Liver (tissue), 9 donors: Measurements from ENCODE around the gene BBS4. TPM values are rescaled to one million over a fixed set of nuclear protein-coding genes. Genes with fewer than 3 reads are reported as not detected.

Experiments used
- DNase-seq: peaks from one replicate; pipeline ENCODE4 v3.0.0-alpha.2; 2017; ENCODE audit warnings: low spot score
- H3K27ac ChIP-seq, 2 donors: one replicate each; pipeline ENCODE4 v1.7.0; 2013; ENCODE audit warnings: inconsistent platforms in 2 of 2, low read length in 2 of 2, control low read depth in 1 of 2, low read depth in 1 of 2, mild to moderate bottlenecking in 1 of 2
- H3K27me3 ChIP-seq, 4 donors: one replicate each; pipeline versions ENCODE4 v1.6.1 to v1.7.0; 2013; ENCODE audit warnings: low read length in 3 of 4, inconsistent platforms in 1 of 4, mild to moderate bottlenecking in 1 of 4, moderate library complexity in 1 of 4; ENCODE audit not compliant: control insufficient read depth in 4 of 4, insufficient read depth in 4 of 4
- H3K36me3 ChIP-seq, 4 donors: one replicate each; pipeline versions ENCODE4 v1.6.1 to v1.7.0; 2013; ENCODE audit warnings: low read length in 3 of 4, mild to moderate bottlenecking in 3 of 4, low read depth in 1 of 4, moderate library complexity in 1 of 4; ENCODE audit not compliant: control insufficient read depth in 4 of 4, insufficient read depth in 3 of 4
- H3K4me1 ChIP-seq, 4 donors: one replicate each; pipeline versions ENCODE4 v1.6.1 to v1.7.0; 2013; ENCODE audit warnings: low read length in 3 of 4, mild to moderate bottlenecking in 3 of 4, moderate library complexity in 1 of 4; ENCODE audit not compliant: control insufficient read depth in 4 of 4, insufficient read depth in 4 of 4
- H3K4me3 ChIP-seq, 3 donors: one replicate each; pipeline versions ENCODE4 v1.6.1 to v1.7.0; 2013; ENCODE audit warnings: low read length in 3 of 3, control low read depth in 1 of 3, low read depth in 1 of 3, mild to moderate bottlenecking in 1 of 3
- H3K9ac ChIP-seq, 2 donors: one replicate each; pipeline ENCODE4 v1.7.0; 2013; ENCODE audit warnings: low read length in 2 of 2, mild to moderate bottlenecking in 2 of 2, moderate library complexity in 2 of 2, control low read depth in 1 of 2, low read depth in 1 of 2
- H3K9me3 ChIP-seq, 4 donors: one replicate each; pipeline versions ENCODE4 v1.6.1 to v1.7.0; 2013; ENCODE audit warnings: low read length in 3 of 4; ENCODE audit not compliant: control insufficient read depth in 4 of 4
- ATF3 ChIP-seq: IDR thresholded peaks from 2 replicates; pipeline ENCODE4 v1.6.1; 2016; ENCODE audit warnings: antibody characterized with exemption
- EGR1 ChIP-seq, 2 donors: IDR thresholded peaks; 2 replicates each; pipeline ENCODE4 v1.6.1; 2016 to 2018; ENCODE audit warnings: antibody characterized with exemption in 2 of 2, low read depth in 2 of 2
- FOXA2 ChIP-seq: IDR thresholded peaks from 2 replicates; pipeline ENCODE4 v1.6.1; 2016; ENCODE audit warnings: antibody characterized with exemption
- GABPA ChIP-seq, 2 donors: IDR thresholded peaks in 1 of 2; conservative IDR thresholded peaks in 1 of 2; 2 replicates each; pipeline ENCODE4 v1.6.1; 2016; ENCODE audit warnings: antibody characterized with exemption in 2 of 2, mild to moderate bottlenecking in 1 of 2, moderate library complexity in 1 of 2
- HNF4A ChIP-seq, 2 donors: conservative IDR thresholded peaks; 2 replicates each; pipeline ENCODE4 v1.6.1; 2016; ENCODE audit warnings: antibody characterized with exemption in 2 of 2, mild to moderate bottlenecking in 2 of 2
- HNF4G ChIP-seq: IDR thresholded peaks from 2 replicates; pipeline ENCODE4 v1.6.1; 2016; ENCODE audit warnings: antibody characterized with exemption
- JUND ChIP-seq, 2 donors: IDR thresholded peaks; 2 replicates each; pipeline ENCODE4 v1.6.1; 2016; ENCODE audit warnings: antibody characterized with exemption in 2 of 2
- NR2F2 ChIP-seq: IDR thresholded peaks from 2 replicates; pipeline ENCODE4 v1.6.1; 2016; ENCODE audit warnings: antibody characterized with exemption
- RAD21 ChIP-seq, 2 donors: IDR thresholded peaks; 2 replicates each; pipeline ENCODE4 v1.6.1; 2016; ENCODE audit warnings: antibody characterized with exemption in 2 of 2, mild to moderate bottlenecking in 2 of 2
- REST ChIP-seq: IDR thresholded peaks from 2 replicates; pipeline ENCODE4 v1.6.1; 2016; ENCODE audit warnings: antibody characterized with exemption, mild to moderate bottlenecking
- RXRA ChIP-seq, 2 donors: IDR thresholded peaks; 2 replicates each; pipeline ENCODE4 v1.6.1; 2017 to 2018; ENCODE audit warnings: antibody characterized with exemption in 2 of 2, mild to moderate bottlenecking in 1 of 2
- SP1 ChIP-seq: IDR thresholded peaks from 2 replicates; pipeline ENCODE4 v1.6.1; 2018; ENCODE audit warnings: antibody characterized with exemption, mild to moderate bottlenecking
- TAF1 ChIP-seq: conservative IDR thresholded peaks from 2 replicates; pipeline ENCODE4 v1.6.1; 2016; ENCODE audit warnings: antibody characterized with exemption, mild to moderate bottlenecking
- YY1 ChIP-seq: IDR thresholded peaks from 2 replicates; pipeline ENCODE4 v1.6.1; 2016; ENCODE audit warnings: antibody characterized with exemption, mild to moderate bottlenecking
- ZBTB33 ChIP-seq: IDR thresholded peaks from 2 replicates; pipeline ENCODE4 v1.6.1; 2016; ENCODE audit warnings: antibody characterized with exemption
- WGBS: extraction: QIAGEN DNeasy Blood & Tissue Kit; methylation state at CpG from one replicate; pipeline ENCODE4 v1.1.7; 2013; 5-methylcytosine and 5-hydroxymethylcytosine counted together
- polyA plus RNA-seq, 2 donors: library from polyadenylated mRNA; stranded (reverse) in 1 of 2; unstranded in 1 of 2; fragments of 200-250 nt in 1 of 2; fragments of >200 nt in 1 of 2; fragmentation: Nextera tagmentation in 1 of 2; extraction: Ambion mirVana in 1 of 2; gene quantifications; one replicate each; pipeline versions ENCODE4 v1.2.1 to v1.2.3, GENCODE V29; 2013 to 2015
- total RNA-seq, 2 donors: library from RNA; depleted of rRNA; stranded (reverse); fragments of >200 nt; gene quantifications; one replicate each; pipeline ENCODE4 v1.2.3, GENCODE V29; 2014
- TF ChIP-seq, protein P1 (sequence below): IDR thresholded peaks from 2 replicates; pipeline ENCODE4 v1.6.1; 2016; ENCODE audit warnings: antibody characterized with exemption
- TF ChIP-seq, protein P2 (sequence below): fragments of 150-350 bp; IDR thresholded peaks from 2 replicates; pipeline ENCODE4 v1.5.1; 2017; ENCODE audit warnings: improper control_type of control experiment, low read depth, low read length; ENCODE audit not compliant: missing input control
- donor health status: healthy.
- donor health status: healthy.
- donor health status: healthy.
- donor health status: healthy.
- donor health status: healthy.

Gene BBS4
- total and polyA plus RNA-seq, 4 donors = 4.8 to 16.0 (median 8.3) TPM

- Histone ChIP-seq H3K9me3 (no peaks in the 10 kb centered on the region), H3K9ac (no peak overlapping the region), H3K4me3 (no peak overlapping the region), H3K27ac (no peak overlapping the region), H3K4me1 (peaks cover 0 to 8% (median 5%) of the 10 kb centered on the region in 4 donors), H3K27me3 (no peaks in the 10 kb centered on the region), H3K36me3 (no peaks in the 10 kb centered on the region)
- no peak for DNase-seq
- TF ChIP-seq FOXA2 (no peak), RXRA (IDR thresholded peaks at IDR 0.05) (no peak), NR2F2 (no peak), GABPA (IDR thresholded peaks at IDR 0.05 in 1 of 2, conservative IDR thresholded peaks at IDR 0.05 in 1 of 2) (no peak), JUND (IDR thresholded peaks at IDR 0.05) (no peak), ATF3 (no peak), HNF4G (no peak), REST (no peak), TAF1 (no peak), ZBTB33 (no peak), SP1 (no peak), RAD21 (IDR thresholded peaks at IDR 0.05) (no peak), YY1 (no peak), HNF4A (conservative IDR thresholded peaks at IDR 0.05) (no peak), EGR1 (IDR thresholded peaks at IDR 0.05; ENCODE audit: low read depth in 2 of 2) (no peak)
- TF ChIP-seq, protein P1, sequence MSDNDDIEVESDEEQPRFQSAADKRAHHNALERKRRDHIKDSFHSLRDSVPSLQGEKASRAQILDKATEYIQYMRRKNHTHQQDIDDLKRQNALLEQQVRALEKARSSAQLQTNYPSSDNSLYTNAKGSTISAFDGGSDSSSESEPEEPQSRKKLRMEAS = no peak
- TF ChIP-seq, protein P2, sequence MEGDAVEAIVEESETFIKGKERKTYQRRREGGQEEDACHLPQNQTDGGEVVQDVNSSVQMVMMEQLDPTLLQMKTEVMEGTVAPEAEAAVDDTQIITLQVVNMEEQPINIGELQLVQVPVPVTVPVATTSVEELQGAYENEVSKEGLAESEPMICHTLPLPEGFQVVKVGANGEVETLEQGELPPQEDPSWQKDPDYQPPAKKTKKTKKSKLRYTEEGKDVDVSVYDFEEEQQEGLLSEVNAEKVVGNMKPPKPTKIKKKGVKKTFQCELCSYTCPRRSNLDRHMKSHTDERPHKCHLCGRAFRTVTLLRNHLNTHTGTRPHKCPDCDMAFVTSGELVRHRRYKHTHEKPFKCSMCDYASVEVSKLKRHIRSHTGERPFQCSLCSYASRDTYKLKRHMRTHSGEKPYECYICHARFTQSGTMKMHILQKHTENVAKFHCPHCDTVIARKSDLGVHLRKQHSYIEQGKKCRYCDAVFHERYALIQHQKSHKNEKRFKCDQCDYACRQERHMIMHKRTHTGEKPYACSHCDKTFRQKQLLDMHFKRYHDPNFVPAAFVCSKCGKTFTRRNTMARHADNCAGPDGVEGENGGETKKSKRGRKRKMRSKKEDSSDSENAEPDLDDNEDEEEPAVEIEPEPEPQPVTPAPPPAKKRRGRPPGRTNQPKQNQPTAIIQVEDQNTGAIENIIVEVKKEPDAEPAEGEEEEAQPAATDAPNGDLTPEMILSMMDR = no peak
- 61% methylated on average over 3 of the region's 3 CpGs for WGBS
Measured at GRCh38 chr15:72680931-72681330, 5.1 kb upstream of the BBS4 start.

DNA sequence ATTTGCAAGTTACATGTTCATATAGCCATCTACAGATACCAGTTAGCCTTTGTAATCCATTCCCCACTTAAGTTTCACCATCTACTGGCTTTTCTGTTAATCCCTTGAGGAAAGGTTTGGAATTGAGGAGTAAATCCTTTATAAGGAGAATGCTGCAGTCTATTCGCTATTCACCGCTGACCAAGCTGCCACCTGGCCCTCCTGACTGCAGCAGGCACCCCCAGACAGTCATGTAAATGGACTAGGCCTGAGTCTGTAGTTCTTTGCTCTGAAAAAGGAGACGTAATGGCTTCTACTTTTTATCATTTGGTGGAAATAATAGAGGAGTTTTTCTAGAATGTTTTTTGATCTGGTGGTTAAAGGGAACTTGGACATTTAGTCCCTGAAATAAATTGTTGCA lies 3.2 kb upstream of the BBS4 start:
- no peaks in the 10 kb centered on the region for H3K27me3 ChIP-seq
- no peak overlapping the region for H3K9ac ChIP-seq
- TF ChIP-seq RAD21 (IDR thresholded peaks at IDR 0.05) (no peak), SP1 (no peak), RXRA (IDR thresholded peaks at IDR 0.05) (no peak), YY1 (no peak), ATF3 (no peak), NR2F2 (no peak), HNF4G (no peak), TAF1 (no peak), FOXA2 (no peak)
- TF ChIP-seq, protein P1 = no peak
- no peaks in the 10 kb centered on the region for H3K36me3 ChIP-seq
- H3K27ac ChIP-seq = no peak overlapping the region
- H3K4me3 ChIP-seq = no peak overlapping the region
- peaks cover 3 to 13% (median 6%) of the 10 kb centered on the region in 4 donors for H3K4me1 ChIP-seq
- H3K9me3 ChIP-seq = no peaks in the 10 kb centered on the region
- DNase-seq = no peak
- 96% methylated on average over 3 of the region's 3 CpGs for WGBS
